GM21447 (cell line): ENCODE results near the gene RNF220.
"Not testable (repeated sequence)": the region's sequence is repeated elsewhere in the genome, so short reads cannot be mapped to it uniquely, and the experiment has no call there.

Source experiments
- ATAC-seq: cut with Tn5 transposase; IDR thresholded peaks from one replicate; pipeline ENCODE4 v1.9.1; 2021; ENCODE audit not compliant: unreplicated experiment

RNF220 gene

GRCh38 chr1:44485229-44485933, 80.3 kb downstream of the RNF220 start:
- no peak for ATAC-seq

DNA sequence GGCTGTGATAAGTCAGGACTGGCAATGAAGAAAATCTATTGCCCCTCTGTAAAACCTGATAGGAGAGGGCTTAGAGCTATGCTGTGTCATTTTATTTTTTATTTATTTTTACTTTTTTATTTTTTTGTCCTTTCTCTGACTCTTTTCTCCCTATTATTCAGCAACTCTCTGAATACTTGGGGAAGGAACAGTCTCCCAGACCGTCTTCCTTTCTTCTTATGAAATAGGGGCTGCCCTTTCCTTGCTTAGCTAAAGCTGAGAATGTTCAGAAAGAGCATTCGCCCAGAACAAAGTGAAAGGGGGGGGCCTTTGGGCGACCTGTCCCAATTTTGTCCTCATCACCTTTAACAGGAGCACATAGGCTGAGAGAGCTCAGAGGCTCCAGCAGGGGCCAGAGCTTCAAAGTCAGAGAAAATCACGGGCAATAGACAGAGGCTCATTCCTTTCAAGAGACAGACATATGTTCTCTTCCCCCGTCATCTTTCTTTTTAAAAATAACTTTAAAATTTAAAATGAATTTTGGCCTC, 80.9 kb downstream of the RNF220 start:
- ATAC-seq = no peak

GRCh38 chr1:44489481-44489880, 84.4 kb downstream of the RNF220 start:
- no peak for ATAC-seq

DNA sequence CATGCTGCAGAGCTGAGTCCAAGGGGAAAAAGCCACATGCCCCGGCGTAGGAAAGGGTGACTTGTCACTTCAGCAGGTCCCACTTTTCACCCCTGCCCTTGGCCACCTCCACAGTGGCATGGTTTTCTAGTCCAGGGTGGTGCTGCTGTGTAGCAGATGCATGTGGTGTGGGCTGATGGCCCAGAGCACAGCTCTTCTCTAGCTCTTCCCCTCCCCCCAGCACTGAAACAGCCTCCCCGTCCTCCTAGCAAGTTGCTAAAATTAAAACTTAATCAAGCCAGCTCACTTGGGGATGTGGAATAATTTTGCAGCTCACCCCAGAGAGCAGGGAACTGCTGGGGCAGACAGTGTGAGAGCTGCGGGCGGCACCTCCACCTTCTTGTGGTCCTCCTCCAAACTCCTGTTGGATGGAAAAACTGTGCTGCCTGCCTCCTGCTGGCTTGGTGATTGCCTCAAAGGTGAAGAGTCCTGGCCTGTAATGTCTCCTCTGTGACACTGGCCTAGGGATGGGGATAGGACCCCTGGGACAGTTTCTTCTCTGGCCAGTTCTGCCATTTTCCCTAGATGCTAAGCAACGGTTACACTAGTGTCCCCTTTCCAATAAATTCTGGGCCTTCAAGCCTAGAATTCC, 91.6 kb downstream of the RNF220 start:
- no peak for ATAC-seq

DNA sequence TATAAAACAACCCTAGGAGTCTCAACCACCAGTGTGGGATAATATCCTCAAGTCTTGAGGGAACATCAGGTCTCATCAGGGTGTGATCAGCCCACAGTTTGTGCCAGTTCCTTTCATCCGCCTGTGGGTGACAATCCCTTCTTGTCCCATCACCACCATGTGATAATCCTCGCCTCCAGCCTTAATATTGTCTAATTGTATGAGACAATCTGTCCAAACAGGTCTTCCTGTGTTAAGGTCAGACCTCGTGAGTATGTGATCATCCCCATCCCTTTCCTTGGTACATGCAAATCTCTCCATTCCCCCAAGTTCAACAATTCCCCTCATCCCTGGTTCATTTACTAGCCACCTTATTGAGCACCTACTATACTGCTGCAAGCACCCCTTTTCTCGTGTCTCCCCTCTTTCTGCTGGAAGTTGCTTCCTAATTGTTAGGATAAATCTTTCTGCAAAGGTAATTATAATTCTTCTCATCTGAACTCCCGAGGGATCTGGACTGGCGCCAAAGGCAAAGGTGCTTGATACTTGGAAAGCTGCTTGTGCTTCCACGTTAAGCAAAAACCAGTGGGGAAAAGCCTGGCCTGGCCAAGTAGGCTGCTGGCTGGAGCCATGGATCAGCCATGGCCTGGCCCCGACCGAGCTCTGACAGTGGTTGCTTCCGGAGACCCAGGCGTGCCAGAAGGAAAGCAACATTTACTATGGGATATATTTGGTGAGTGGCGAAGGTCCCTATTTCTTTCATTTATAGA, 92.5 kb downstream of the RNF220 start:
- no peak for ATAC-seq

DNA sequence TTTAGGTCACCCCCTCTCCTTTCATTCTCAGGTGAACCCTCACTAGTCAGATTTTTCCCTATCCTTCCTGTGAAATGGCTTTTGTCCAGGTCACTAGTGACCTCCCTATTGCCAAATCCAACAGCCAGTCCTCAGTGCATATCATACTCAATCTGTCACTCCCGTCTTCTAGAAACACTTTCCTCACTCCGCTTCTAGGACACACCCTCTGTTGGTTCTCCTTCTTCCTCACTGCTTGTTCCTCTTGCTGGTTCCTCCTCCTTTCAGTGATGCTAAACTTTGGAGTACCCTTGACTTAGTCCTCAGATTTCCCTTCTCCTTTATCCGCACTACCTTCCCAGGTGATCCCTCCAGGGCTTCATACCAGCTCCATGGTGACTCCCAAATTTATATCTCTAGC, 94.3 kb downstream of the RNF220 start:
- no peak for ATAC-seq

DNA sequence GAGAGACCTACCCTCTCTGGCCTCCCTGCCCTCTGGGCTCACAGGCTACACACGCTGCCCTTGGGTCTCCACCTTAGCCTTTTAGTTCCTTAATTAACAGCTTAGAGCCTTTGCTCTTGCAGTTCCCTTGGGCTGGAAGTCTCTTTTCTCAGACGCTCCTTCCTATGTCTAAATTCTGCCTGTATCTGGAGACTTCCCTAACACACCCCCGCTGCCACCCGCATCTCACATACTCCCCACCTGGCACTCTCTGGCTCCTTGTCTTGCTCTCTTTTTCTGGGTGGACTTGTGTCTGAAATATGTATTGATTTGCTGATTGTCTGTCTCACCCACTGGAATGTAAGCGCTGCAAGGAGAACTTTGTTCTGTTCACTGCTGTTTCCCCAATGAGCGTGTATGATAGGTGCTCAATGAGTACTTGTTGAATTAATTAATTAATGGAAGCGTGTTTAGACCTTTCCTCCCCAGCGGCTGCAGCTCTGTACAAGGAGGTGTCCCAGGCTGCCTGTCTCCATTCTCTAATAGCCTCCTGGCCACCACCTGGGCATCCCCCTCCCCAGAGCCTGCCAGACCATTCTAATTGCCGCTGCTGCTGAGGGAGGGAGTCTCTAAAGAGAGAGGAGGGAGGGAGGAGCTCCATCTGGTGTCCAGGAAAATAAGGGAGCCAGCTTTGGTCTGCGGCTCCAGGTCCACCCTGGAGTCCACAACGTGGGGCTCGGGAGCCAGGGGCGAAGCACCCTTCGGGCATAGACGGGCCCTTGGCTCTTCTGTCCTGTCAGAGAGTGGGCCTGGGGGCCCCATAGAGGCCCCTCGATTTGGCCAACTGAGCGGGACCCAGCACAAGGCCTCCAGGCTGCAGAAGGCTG, 95.4 kb downstream of the RNF220 start:
- ATAC-seq = no peak

- no peak for ATAC-seq
Measured at GRCh38 chr1:44501047-44501890, 96.2 kb downstream of the RNF220 start.

DNA sequence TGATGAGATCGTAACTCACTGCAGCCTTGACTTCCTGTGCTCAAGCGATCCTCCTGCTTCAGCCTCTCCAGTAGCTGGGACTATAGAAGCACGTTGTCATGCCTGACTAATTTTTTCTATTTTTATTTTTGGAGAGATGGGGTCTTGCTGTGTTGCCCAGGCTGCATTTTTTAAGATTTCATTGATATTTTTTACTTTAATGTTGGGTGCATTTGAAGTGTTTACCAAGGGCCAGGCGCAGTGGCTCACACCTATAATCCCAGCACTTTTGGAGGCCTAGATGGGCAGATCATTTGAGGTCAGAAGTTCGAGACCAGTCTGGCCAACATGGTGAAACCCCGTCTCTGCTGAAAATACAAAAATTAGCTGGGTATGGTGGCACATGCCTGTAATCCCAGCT, 97.8 kb downstream of the RNF220 start:
- ATAC-seq = not testable (repeated sequence)

DNA sequence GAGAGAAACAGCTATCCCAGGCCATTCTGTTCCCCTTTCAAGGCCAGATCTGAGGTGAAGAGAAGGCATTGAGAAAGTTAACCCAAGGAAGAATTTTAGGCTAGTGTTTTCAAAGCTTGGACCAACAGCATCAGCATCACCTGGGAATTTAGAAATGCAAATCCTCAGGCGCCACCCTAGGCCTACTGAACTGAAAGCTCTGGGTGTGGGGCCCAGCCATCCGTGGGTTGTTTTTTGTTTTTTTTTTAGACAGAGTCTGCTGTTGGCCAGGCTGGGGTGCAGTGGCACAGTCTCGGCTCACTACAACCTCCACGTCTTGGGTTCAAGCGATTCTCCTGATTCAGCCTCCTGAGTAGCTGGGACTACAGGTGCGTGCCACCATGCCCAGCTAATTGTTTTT, 98.6 kb downstream of the RNF220 start:
- no peak for ATAC-seq

GRCh38 chr1:44505210-44505993, 100.3 kb downstream of the RNF220 start:
- no peak for ATAC-seq

GRCh38 chr1:44507490-44508396, 102.7 kb downstream of the RNF220 start:
- no peak for ATAC-seq

- no peak for ATAC-seq
Measured at GRCh38 chr1:44508397-44508745, 103.3 kb downstream of the RNF220 start.

DNA sequence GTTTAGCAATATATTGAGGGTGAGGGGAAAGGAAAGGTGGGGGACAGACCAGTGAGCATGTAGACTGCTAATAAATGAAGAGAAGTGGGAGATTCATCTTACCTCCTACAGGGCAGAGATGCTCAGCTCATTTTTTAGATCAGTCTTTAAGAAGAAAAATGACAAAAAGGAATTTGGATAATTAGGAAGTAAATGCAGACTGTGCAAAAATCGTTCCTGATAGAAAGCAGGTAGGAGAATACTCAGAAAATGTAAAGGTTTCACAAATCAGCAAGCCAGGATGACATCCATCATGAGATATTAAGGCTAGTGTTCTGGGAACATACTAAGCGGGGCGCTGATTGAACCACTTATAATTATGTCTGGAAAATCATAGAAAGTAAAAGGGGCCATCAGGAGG, 106.3 kb downstream of the RNF220 start:
- no peak for ATAC-seq

- no peak for ATAC-seq
Measured at GRCh38 chr1:44511769-44512168, 106.7 kb downstream of the RNF220 start.

DNA sequence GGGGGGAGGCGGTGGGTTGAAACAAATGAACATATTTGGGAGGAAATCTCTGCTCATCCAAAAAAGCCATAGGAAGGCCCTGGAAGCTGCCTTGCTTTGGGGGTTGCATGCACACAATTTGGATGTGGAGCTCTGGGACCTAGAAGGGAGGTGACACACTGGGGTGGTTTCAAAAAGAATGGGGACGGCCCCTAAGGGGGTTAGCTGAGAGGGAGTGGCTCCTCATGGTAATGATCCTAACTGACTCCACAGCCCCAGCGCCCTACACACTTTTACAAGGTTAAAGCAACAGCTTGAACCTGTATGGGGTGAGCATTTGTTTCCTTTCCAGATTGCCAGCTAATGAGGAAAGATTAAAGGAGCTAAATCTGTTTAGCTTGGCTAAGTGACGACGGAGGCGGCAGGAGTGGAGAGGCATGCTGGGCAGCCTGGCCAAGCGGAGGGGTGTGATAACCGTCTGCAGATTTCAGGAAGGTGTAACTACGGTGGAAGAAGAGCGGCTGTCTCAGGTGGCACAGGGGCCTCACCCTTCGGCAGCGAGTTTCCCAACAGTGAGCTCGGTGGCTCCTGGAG, 107.3 kb downstream of the RNF220 start:
- no peak for ATAC-seq

DNA sequence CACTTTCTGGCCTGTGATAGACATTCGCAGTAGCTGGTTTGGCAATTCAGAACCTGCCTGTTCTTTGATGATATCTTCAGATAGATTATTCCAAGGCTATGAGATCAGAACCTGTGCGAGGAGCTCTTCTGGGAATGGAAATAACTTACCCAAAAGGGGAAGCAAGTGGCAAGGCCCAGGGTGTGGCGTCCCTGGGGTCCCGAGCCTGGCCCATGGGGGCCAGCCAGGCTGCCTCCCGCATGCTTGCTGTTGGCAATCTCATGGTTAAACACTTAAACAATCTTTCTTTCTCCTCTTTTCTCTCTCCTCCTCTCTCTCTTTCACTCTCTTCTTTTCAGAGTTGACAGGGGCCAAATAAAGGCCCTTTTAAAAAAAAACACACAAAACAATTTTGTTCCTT, 108.1 kb downstream of the RNF220 start:
- no peak for ATAC-seq

DNA sequence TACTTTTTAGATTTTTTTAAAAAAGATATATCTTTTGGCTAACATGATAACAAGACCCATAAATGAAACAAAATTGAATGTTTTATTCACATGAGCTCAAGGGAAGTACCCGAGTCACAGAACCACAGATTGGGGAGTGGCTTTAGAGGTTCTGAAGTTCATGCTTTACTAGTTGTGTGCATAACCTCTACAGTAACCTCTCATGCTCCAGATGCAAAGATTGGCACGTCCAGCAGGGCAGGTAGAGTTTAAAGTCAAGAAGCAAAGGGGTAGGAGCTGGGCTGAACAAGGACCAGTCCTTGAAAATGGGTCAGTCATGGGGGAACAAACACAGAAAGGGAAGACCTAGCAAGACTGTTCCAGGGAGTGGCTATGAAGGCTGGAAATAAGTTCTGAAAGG, 109.6 kb downstream of the RNF220 start:
- ATAC-seq = no peak
